Kidney tubule cell (primary cell): ENCODE data around the gene ITGB5.
A peak's percentile ranks its signal among the peaks of the same experiment; 100 is the strongest.

Experiments
- DNase-seq: peaks from one replicate; pipeline ENCODE4 v3.0.0-alpha.2; 2018; ENCODE audit warnings: low spot score

The ITGB5 gene

DNA sequence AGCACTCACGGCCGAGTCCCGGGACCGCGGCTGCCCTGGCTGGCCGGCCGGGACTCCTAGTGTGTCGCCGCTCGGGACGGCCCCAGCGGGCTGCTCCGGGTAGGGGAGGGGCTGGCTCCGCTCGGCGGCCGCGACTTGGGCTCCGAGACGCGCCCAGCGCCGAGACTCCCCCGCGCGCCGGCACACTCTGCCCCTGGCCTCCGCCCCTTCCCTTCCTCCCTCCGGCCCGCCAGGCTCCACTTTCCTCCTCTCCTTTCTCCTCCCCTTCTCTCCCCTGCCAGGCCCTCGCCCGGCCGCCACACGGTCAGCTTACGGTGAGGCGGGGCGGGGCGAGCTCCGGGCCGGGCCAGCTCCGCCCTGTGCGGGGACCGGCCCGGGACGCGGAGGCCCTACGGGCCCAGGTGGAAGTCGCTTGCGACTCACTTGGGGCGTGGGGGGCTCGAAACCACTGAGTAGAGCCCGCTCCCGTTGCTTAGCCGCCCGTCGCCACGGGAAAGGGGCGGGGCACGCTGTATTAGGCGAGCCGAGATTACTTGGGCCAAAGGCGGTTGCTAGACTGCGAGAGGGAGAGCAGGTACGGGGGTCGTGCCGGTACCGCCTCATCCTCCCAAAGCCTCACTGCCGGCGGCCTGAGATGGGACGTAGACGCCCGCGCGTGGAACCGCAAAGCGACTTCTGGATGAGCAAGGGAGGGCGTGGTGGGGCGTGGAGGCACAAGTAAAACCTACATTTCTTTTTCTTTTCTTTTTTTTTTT, at the start of gene ITGB5:
TSS of gene ITGB5 (minus strand) at position 189 of the 755 bp plus-strand sequence. CDS start 365 bp downstream, outside the sequence.
- peak; percentile 88 for DNase-seq

- DNase-seq, result no peak
Observed at GRCh38 chr3:124935794-124936542, 48.8 kb upstream of the ITGB5 start.

- DNase-seq, result no peak
Observed at GRCh38 chr3:124935264-124935663, 48.1 kb upstream of the ITGB5 start.

DNA sequence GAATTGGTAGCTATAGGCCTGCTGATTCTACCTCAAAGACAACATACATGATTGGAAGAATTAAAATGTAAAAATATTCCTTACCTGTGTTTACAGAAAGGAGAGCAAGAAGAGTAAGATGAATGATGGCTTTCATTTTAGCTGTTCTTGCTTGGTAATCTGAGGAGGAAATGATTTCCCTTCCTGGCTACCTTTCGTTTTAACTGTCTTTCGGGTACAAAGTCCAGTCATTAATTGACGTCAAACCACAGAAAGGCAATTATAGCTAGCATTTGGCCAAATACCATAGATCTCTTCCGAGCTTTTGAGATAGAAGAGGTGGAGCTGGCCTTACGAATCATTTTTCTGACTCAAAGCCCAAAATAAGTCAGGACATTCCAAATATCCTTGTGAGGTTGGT, 47.4 kb upstream of the ITGB5 start, which contains the start of gene MUC13:
TSS of gene MUC13 (minus strand) at position 175 of the 400 bp plus-strand sequence. CDS start at position 136, 39 bp downstream.
- peak; percentile 13 for DNase-seq

DNA sequence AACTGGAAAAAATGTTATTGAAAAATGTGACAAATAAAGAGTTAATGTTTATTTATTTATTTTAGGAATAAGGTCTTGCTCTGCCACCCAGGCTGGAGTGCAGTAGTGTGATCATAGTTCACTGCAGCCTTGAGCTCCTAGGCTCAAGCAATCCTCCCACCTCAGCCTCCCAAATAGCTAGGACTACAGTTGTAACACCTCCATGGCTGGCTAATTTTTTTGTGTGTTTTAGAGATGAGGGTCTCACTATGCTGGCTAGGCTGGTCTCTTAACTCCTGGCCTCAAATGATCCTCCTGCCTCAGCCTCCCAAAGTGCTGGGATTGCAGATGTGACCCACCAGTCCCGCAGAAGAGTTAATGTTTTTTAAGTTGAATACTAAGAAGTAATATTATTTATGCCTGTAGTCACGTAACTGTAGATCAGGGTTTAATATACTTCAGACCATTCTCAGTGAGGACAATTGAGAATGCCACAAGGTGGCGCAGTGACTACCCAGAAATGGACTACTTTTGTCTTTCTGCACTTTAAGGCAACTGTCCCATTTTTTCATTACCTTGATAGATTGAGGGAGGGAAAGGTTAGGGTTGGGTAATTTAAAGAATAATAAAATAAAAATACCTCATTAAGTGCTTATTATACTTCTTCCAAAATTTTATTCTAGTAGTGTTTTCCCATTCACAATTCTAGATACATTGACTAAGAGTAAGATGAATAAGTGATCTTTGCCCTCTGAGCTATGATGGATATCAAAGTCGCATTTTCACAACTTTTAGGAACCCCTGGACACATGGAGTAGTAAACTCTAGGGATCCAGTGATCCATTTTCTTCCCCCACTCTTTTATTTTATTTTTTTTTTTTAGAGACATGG, 41.4 kb upstream of the ITGB5 start:
- DNase-seq, result peak; percentile 64

GRCh38 chr3:124927574-124928045, 40.4 kb upstream of the ITGB5 start:
- no peak for DNase-seq

DNA sequence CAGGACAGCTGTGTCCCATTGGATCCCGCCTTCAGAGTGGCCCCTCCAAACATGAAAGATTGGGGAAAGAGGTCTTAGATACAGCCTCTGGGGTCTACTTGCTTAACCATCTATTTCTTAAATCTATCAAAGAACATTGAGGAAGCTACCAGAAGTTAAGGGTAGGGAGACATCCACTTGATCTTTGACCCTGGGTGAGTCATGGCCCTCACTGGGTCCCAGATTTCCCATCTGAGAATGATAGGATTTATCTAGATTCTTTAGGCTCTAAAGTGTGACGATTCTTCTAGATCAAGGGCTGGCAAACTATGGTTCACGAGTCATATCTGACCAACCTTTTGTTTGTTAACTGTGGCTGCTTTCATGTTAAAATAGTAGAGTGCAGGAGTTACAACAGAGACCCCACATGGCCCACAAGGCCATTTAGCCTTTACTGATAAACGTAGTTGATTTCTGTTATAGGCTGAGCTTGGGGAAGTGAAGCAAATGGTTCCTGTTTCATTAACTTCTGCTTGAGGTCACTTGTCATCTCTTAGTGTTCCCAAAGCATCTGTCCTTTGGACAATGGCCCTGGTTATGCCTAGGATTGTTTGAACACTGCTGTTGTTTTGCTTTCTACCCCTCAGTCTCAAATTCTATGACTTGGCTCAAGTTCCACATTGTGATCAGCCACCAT, 39.4 kb upstream of the ITGB5 start:
- DNase-seq, result no peak

DNA sequence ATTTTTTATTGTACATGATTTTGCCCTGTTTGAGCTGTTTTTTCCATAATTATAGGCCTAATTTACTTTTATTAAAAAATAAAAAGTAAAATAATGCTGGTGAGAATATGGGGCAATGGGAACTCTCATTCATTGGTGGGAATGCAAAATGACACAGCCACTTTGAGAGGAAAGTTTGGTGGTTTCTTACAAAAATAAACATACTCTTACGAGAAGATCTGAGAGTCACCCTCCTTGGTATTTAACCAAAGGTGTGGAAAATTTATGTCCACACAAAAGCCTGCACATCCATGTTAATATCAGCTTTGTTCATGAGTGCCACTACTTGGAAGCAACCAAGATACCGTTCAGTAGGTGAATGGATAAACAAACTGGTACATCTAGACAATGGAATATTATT, 37.6 kb upstream of the ITGB5 start:
- DNase-seq, result no peak

DNA sequence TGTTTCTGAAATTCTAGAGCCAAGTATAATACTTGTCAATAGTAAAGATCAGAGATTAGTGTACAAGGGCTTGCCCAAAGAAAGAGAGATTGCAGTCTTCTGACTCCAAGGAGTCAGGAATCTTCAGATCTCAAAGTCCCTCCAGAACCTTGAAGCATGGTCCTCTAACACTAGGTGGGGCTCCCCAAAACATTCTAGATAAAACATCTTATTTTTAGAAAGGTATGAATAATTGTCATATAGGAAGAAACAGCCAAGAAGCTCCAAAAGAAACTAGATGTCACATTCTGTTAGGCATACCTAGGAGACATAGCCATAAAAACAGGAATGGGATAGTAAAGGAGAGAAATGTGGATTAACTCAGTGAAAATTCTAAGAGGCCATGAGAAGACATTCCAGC, 36.7 kb upstream of the ITGB5 start:
- no peak for DNase-seq

GRCh38 chr3:124920718-124921117, 33.6 kb upstream of the ITGB5 start:
- DNase-seq, result no peak

GRCh38 chr3:124919756-124920155, 32.6 kb upstream of the ITGB5 start:
- DNase-seq, result no peak

DNA sequence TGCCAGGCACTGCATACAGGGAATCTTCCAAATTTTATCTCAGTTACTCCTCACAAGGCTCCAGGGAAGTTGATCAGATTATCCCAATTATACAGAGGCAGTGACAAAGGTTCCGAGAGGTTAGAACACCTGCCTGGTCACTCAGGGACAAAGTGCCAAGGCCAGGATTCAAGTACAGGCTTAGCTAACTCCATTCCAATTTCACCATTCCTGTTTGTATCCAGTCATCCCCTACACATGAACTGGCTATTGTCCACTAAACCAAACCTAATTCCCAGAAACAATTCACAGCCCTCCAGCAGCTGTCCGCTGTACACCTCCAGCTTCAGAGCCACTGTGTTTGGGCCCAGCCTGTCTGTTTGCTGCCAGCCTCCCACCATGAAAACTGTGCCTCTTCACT, 31.4 kb upstream of the ITGB5 start:
- DNase-seq, result no peak

DNA sequence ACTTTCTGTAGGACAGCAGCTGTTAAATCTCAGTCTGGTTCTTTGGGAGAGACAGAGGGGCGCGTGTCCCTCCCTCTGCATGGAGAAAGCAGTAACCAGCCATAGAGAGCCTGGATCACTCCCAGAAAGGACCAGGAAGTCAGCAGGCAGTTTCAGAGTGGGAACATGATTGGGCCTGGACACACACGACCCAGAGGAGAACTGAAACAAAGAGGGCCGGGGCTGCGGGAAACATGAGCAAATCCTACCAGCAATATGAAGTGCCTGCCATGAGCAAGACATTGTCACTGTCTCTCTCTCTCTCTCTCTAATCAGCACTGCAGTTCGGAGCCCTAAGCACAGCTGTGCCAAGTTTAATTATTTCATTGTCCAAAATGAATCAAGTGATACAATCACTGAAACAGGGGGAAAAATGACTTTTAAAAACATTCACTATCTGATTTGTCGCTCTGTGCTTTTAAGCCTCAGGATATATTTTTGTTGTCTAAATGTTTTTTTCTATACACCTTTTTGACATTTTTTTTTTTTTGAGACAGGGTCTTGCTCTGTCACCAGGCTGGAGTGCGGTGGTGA, 29.8 kb upstream of the ITGB5 start:
- DNase-seq, result no peak

DNA sequence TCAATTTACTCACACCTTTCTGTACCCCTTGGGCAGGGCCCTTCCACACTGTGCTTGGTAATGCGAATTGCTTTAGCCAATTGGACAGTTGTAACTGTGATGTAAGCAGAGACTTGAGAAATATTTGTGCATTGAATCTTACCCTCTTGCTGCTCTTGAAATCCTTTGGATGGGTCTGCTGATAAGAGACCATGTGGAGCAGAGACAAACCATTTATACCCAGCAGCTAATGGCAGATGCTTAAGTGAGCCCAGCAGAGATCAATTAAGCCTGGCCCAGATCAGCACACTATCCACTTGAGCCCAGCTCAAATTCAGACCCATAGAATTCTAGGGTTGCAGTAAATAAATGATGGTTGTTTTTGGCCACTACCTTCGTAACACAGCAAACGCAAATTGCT, 28.1 kb upstream of the ITGB5 start:
- DNase-seq, result no peak

- no peak for DNase-seq
Observed at GRCh38 chr3:124907957-124908356, 20.8 kb upstream of the ITGB5 start.

- no peak for DNase-seq
Observed at GRCh38 chr3:124904835-124905492, 17.8 kb upstream of the ITGB5 start.

- no peak for DNase-seq
Observed at GRCh38 chr3:124903896-124904834, 17.0 kb upstream of the ITGB5 start.

GRCh38 chr3:124896824-124897526, 9.8 kb upstream of the ITGB5 start:
- no peak for DNase-seq

GRCh38 chr3:124895756-124896155, 8.6 kb upstream of the ITGB5 start:
- no peak for DNase-seq
